IPS-NIHi7 (cell line): ENCODE results near the gene ANKRD50.

Experiments used
- DNase-seq: peaks from one replicate; pipeline ENCODE4 v3.0.0; 2012; ENCODE audit warnings: mixed read lengths; ENCODE audit errors: extremely low spot score

ANKRD50 gene, protein sequence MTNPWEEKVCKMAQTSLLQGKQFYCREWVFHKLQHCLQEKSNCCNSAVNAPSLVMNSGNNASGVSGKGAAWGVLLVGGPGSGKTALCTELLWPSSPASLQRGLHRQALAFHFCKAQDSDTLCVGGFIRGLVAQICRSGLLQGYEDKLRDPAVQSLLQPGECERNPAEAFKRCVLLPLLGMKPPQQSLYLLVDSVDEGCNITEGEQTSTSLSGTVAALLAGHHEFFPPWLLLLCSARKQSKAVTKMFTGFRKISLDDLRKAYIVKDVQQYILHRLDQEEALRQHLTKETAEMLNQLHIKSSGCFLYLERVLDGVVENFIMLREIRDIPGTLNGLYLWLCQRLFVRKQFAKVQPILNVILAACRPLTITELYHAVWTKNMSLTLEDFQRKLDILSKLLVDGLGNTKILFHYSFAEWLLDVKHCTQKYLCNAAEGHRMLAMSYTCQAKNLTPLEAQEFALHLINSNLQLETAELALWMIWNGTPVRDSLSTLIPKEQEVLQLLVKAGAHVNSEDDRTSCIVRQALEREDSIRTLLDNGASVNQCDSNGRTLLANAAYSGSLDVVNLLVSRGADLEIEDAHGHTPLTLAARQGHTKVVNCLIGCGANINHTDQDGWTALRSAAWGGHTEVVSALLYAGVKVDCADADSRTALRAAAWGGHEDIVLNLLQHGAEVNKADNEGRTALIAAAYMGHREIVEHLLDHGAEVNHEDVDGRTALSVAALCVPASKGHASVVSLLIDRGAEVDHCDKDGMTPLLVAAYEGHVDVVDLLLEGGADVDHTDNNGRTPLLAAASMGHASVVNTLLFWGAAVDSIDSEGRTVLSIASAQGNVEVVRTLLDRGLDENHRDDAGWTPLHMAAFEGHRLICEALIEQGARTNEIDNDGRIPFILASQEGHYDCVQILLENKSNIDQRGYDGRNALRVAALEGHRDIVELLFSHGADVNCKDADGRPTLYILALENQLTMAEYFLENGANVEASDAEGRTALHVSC (N-terminal part only)

DNA sequence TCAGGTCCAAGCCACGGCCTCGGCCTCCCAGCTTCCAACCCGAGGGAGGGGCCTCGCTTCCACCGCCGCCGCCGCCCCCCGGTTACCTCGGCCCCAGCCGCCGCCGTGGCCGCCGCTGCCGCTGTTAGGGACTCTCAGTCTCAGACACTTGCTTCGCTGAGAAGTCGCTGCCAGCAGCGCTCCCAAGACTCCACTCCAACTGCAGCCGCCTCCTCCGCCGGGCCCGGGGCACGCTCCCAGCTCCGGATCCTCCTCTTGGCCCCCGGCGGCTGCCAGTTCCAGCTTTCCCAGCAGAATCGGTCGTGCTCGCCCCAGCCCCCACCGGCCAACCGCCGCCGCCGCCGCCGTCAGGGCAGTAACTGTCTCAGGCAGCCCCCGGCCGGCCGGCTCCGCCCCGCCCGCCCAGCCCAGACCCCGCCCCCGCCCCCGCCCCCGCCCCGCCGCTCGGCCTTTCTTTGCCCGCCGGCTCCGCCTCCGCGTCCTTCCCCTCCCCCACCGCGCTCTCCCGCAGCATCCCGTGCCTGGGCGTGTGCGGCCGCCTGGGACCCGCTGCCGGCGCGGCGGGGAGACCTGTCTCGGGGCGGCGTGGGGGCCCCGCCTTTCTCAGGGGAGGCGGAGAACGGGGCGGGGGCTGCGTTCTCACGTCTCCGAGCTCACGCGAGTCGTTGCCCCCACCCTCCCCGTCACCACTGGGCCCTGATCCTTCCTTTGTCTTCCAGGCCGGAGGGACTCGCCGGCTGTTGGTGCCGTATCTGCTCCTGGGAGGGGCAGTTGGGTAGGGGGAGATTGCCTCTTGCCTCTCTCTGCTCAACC lies at the start of gene ANKRD50:
TSS of gene ANKRD50 (minus strand) at position 361 of the 813 bp plus-strand sequence. CDS start 2,221 bp downstream, outside the sequence.
- DNase-seq, result peak; percentile 87

DNA sequence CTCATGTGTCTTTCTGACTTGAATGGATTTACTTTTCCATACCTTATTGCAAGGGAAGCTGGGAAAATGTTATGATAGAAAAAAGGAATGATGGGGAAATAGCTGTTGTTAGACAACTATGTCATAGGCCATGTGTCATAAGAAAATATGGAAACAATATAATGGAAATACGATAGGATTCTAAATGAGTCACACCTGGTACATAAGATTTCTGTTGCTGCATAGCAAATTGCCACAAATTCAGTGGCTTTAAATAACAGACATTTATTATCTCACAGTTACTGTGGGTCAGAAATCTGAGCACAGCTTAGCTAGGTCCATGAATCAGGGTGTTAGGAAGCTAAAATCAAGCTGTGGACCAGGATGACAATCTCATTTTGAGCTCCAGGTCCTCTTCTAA lies 44.6 kb upstream of the ANKRD50 start:
- no peak for DNase-seq

DNA sequence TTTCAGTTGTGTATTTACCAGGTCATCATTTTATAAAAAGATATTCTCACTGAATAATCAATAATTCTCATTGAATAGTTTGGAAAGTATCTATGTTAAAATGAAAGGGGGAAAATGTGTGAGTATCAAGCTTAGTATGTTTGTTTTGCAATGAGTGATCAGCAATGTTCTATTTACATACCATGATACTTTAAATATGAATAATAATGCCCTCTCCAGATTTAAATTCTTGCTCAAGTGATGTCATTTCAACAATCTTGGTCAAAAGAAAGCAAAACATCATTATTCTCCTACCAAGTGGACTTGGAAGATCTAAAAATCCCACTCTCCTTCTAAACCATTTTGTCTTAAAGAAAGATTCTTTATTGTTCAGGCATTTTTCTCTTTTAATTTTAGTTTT lies 42.1 kb upstream of the ANKRD50 start:
- no peak for DNase-seq

DNA sequence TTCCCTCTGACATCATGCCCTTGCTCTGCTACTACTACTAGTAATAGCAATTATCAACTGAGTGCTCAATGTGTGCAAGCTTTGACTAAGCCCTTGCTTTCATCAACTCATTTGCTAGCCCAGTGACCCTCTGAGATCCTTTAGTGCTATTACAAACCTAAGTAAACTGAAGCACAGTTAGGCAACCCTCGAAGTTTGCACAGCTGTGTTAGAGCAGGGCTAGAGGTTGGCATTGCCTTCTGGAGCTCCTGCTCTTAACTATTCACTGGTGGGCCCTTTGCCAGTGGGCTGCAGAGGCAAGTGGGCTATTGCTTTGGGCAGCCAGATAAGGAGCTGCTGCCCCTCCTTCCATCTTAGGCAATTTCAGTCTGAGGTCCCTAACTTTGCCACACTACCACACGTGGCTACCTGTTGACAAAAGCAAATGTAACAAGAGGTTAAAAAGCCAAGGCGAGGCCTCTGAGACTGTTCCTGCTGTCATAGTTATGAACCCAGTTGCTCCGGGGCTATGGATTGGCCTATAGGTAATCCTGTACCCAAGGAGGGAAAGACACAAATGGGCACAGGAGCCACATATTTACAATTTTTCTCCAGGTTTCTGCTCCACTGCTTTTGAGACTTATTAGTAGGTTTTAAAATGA lies 41.5 kb upstream of the ANKRD50 start:
- no peak for DNase-seq

DNA sequence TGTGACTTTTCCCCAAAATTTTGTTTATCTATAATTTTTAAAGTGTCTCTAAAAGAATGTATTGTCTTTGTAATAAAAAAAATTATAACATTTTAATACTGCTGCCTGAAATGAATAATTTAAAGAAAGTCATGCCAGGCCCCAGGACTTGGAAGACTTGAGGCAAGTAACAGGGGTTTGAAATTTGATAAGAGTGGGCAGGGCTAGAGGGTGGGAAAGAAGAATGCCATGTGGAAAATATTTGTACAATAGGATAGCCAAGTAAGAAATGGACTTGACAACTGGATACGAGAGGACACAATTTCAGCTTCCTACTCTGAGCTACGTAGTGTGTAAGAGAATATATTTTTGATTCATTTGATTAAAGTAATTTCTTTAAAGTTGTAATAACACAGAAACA lies 36.9 kb upstream of the ANKRD50 start:
- no peak for DNase-seq

DNA sequence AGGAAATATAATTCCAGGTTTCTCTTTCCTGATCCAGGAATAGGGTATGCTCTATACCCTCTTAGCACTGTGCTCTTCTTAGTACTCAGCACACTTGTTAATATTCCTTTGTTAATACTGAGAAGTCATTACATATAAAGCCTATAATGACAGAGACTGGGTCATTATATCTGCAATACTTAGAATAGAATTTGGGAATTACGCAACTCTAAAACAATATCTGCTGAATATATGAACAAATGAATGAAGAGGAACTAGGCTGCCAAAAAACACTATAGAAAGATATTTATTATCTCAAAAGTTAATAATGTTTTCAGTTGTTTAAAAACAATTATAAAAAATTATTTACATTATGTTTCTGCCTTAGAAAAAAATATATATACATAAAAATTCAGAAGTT lies 36.4 kb upstream of the ANKRD50 start:
- DNase-seq, result no peak

DNA sequence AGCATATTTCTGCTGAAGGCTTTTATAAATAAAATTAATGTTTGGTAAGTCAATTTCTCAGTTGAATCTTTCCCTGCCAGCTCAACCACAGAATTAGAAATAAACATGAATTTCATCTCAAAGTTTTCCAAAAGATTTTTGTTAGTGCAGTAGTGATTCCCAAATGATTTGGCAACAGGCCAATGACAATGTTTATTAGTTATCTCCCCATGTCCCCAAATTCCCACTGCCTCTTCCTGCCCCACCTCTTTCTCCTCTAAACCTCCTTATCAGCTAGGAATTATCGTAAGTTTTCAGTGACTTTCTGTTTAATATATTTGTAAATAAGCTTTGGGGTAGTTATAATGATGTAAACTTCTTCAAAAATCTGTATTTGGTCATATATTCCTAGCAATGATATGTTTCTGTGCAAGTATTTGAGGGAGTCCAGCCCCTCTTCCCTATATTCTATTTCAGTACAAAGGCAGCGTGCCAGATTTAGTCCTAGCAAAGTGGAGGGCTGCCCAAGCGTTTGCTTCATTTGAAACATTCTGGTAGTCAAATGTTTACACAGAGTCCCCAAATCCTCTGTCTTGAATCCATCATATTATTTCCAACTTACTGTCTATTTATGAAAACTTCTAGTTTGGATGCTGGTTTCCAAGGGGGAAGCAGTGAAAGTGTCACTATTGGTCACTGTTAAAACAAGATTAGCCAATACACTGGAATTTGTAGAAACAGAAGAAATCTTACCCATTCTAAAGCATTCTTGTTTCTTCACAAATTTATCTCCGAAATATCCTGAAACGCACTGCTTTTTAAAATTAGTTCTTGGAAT lies 33.7 kb upstream of the ANKRD50 start:
- no peak for DNase-seq

DNA sequence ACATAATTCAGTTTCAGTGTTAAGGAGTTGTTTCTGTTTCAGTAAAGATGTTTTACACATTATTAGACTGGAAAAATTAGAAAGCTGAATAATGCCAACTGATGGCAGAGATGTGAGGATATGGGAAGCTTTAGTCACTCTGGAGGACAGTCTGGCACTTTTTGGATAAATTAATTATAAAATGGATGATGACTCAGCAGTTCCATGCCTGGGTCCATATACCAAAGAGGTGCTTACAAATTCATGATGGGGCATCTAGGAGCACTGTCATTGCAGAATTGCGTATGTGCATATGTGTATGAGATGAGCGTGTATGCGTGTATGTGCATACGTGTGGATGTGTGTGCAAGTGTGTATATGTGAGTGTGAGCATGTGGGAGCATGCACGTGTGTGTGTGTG lies 31.2 kb upstream of the ANKRD50 start:
- DNase-seq, result no peak

DNA sequence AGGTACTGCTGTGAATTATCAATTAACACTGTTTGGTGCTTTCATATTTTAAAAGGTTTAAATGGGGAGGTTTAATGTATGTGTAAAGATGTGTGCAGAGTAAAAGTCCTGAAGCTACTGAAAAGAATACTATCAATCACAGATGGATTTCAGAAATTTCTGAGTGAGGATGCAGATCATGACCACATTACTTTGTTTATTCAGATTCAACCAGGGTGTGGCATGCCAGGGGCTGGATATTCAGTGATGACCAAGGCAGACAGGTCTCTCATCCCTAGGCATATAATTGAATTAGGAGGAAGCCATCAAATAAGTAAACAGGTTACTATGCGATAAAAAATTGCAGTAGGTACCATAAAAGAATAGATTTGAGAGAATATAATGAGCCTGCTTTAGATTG lies 28.0 kb upstream of the ANKRD50 start:
- no peak for DNase-seq

DNA sequence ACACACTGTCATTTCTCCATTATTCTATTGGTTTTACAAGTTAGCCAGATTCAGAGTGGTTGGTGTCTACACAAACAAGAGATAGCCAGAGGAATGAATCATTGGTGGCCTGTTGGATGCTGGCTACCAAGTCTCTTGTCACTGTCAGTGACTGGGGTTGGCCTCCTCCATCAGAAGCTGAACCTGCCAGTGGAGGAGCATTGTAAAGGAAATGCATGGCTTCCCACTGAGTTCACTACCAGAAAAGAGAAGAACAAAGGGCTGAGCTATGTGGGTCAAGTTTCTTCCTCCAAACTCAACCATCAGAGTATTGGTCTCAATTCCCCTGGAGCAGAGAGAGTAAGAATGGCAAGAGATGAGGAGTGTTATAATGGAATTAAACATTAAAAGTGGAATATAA lies 26.5 kb upstream of the ANKRD50 start:
- DNase-seq, result peak; percentile 60

DNA sequence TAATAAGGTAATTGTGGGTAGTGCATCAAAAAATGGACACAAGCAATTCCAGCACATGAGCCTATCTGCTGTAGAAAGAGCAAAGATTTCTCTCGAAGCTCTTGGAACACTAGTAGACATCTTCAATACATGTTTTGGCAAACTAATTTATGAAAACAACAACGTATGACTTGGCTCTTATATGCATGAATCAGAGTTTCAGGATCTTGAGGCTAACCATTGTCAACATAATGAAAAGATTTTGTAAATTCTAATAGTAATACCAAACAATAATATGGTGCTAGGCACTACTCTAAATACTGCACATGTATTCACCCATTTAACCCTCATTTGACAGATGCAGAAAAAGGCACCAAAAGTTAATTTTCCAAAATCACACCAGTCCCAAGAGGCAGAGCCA lies 25.1 kb upstream of the ANKRD50 start:
- DNase-seq, result no peak

DNA sequence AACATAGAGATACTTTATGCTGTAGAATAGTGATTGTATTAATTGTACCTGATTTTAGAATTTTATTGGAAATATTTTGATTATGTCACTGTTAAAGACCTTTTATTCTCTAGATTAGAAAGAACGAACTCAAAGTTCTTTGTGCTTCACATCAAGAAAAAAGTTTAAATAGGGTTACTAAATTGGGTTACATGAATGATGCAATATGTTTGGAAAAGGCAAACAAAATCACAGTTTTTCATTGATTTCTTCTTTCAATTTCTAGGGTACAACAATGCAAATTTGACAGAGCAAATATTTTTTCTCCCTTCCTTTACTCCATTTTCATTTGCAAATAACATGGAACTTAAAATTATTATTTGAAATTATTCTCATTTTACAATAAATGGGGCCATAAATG lies 24.0 kb upstream of the ANKRD50 start:
- no peak for DNase-seq

DNA sequence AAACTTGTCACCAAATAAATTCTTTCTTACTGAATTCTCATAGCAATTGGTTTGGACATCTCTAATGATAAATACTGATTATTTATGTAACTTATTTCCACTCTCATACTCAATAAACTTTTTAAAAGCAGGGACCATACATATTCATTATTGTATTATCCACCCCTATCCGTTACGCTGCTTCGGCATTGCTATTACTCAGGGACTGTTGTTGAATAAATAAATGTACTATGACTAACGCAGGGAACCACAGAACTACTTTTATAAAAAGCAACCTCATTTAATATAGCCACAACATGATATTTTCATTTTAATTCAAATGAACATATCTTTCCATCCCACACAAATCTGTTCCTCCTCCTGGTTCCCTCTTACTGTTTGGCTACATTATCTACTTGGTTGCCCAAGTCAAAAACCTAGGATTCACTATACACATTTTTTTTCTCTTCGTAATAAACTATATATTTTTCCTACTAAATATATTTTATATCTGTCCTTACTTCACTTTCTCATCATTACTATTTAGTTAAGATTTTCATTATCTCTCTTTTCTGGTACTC lies 14.9 kb upstream of the ANKRD50 start:
- DNase-seq, result no peak

DNA sequence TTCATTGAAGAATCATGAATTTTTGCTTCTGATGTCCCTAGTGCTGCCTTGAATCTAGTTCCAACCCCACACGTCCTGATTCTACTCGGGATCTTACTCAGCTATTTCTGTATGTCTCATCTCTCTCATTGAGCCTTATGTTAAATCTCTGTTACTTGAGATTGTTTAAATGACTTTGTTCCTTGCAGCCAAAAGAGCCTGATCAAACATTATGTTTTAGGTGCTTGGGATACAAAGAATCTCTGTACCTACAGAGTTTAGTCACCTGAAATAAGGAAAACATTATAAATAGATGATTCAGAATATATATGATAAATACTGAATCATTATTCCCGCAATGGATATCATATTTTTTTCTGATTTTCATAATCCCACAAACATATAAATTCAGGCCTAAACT lies 13.7 kb upstream of the ANKRD50 start:
- DNase-seq, result no peak

DNA sequence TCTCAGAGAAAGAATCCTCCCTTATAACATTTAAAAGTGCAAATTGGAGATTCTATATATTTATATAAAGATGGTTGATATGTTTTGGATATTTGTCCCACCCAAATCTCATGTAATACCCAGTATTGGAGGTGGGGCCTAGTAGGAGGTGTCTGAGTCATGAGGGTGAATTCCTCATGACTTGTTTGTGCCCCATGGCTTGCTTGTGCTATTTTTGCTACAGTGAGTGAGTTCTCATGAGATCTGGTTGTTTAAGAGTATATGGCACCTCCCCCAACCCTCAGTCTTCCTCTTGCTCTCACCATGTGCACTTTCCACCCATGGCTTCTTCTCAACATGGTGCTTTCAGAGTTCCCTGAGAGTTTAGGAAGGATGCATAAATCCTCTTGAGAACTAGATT lies 9.5 kb upstream of the ANKRD50 start:
- no peak for DNase-seq

DNA sequence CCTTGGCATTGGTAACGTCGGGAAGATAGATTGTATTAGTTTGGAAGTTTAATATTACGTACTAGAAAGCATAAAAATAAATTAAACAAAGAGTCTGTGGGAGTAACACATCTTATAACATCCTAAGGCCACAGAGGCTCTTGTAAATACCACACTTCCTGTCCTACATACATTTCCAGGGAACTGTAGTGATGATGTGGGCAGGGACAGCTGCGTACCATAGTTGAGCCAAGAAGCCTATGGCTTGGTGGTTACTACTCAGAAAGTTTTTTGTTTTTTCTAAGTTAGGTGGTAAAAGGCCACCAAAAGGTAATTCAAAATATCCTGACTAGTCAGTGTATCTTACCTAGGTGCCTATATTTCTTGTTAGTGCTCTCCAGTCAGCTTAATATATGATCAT lies 4.6 kb upstream of the ANKRD50 start:
- DNase-seq, result no peak

DNA sequence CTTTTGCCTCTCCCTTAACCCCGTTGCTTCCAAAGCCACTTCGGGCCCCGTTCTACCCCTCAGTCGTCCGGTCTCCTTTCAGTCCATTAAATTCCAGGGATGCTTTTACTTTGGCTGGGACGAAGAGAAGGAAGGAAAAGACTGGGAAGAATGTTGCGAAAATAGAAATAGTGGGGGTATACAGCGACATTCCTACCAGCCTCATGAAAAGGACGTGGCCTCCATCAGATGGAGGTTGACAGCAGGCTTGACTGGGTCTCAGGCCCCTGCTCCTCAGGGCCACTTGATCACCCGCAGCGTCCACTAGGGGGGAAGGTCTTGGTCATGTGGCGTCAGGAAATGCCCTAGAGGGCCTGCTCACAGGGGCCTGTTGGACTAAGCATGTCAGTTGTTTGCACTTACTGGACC lies 657 bp upstream of the ANKRD50 start:
- DNase-seq, result peak; percentile 52

DNA sequence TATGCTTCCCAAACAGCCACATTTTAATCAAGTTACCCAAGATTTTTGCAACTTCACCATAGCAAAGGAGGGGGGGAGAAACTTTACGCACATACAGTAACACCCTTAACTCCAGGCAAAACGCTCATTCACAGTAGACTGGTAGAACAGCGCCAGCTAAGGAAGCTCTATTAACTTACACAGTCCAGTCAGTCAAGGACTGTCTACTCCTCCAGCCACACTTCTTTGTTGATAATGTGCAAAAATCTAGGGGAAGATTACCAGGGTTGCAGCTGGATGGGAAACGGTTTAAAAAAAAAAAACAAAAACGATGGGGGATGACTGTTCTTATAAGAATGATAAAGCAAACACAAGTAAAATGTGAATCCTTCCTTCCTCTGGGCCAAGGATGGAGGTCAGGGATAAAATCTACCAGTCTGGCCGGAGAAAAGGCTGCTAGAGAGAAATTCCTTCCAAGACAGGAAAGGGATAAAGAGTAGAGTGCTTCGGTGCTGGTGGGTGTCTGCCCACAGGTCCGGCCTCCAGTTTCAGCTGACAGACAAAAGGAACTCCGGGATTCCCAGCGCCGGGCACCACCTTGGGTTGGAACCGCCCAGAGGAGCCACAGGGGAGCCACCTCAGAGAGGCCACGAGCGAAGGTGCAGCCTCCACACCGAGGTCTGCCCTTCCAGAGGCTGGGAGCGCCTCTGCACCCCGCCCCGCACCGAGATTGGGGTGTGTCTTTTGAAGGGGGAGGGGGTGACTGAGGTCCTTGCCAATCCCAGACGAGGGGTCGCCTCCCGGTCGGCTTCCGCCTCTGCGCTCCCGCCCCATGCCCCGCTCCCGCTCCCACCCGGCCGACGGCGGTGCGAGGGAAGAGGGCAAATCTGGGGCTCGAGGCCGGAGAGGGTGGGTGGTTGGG lies 811 bp downstream of the ANKRD50 start:
- DNase-seq, result peak; percentile 77

DNA sequence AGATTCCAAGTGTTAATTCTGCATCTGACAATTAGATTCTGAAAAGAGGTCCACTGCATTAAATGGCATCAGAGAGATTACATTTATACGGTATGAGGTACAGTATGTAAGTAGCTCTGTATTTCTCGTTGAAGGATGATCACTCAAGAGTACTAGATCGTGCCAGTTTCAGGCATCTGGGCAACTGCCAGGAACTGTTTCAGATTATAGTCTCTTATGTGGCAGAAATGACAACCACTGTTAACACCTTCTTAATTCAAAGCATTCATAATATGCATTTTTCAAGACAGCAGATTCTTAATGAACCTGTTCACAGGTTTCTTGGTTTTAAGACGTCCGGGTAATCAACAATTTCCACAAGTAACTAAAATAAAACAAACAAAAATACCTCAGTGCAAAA lies 1.6 kb downstream of the ANKRD50 start:
- DNase-seq, result no peak
